Left hindlimb (tissue), 1 donor: ENCODE results near the gene GDAP1L1.
"Not testable (repeated sequence)": the region's sequence is repeated elsewhere in the genome, so short reads cannot be mapped to it uniquely, and the experiment has no call there.

ENCODE experiments used
- DNase-seq: peaks from one replicate; pipeline ENCODE4 v3.0.0-alpha.2; 2018

The GDAP1L1 gene

DNA sequence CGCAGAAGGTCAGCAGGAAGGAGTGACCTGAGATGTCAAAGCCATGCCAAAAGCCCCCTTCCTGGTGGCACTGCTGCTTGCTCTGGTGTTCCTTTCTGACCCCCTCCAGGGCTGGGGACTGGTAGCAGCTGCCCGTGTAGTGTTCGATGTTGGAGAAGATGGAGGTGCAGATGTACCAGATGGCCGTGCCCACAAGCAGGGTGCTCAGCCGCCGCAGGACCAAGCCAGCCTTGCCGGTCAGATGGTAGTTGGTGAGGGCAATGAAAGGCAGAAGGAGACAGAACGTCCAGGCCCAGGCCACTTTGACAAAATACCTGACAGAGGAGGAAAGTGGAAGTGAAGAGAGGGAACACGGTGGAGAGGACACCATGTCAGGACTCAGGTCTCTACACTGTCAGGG, 59.8 kb downstream of the GDAP1L1 start:
- no peak for DNase-seq

DNA sequence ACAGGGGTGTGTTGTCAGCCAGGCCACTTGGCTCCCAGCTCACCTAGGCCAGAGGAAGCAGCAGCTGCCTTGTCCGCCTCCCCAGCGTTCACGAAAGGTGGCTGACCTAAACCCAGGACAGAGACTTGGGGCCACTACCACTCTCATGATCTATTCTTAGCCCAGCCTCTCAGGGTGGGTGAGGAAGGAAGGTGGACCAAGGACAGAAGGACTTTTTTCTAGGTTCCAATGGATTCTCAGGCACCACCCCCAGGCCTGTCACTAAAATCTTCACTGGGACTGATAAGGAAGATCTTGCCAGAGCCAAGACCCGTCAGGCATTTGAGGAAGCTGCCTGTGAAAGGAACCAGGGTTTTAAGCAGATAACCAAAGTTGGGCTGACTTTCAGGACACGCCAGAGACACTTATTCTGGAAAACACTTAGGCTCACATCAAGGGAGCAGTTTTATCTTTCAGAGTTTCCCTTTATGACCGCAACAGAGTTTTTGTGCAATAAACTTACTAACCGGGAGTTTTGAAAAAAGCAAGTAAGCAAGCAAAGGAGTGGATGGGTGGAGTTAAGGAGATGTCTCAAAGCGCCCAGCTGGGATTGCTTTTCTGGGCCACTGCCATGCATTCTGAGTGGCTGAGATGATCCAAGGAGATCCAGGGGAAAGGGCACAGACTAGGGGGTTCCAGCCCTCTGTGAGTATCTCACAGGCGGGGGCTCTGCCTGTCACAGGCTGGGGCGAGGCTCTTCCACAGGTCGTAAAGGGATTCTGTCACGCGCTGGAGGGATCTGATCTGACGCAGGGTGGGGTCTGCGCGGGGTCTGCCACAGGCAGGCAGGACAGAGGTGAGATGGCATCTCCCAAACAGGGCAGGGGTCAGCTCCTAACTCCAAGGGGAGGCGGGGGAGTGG, 62.9 kb downstream of the GDAP1L1 start:
- DNase-seq, result no peak

DNA sequence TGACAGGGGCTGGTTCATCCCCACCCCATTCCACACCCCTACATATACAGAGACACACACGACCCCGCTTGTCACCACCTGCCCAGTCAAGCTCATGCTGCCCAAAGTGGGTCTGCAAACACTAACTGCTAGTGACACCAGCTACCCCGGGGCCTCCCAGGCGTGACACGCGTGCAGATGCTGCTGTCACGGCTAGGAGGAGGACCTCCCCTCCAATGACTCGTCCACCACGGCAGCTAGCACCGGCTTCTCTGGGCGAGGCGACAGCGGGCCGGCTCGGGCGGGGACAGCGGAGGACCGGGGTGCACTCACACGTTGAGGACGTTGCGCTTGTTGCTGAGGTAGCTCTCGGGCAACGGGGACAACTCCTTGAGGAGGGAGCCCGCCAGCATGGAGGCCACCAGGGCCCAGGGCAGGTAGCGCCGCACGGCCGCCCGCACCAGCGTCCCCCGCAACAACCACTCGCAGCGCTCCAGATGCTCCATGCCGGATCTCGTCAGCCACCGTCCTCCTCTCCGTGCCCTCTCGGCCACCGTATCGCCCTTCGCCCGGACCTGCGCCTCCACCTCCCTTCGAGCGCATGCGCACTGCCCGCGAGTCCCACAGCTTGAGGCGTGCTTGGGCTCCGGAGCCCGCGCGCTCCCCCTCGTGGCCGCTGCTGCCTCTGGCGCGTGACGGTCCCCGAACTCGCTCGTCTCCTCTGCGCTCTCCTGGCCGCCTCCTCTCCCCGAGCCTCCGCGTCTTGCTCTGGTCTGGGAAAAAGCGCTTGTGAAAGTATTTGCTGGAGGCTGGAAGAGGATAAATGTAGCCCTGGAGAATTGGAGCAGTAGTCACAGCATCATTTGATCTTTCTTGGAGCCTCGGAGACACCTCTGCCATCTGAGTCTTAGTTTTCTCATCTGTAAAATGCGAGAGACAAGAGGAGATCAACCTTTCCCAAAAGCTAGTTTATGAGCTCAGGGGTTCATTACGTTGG, 63.8 kb downstream of the GDAP1L1 start, which contains the start of gene FITM2:
FITM2 (minus strand) TSS at position 539 of the 976 bp plus-strand sequence; CDS start at position 485, 54 bp downstream.
- peak; percentile 97 for DNase-seq

DNA sequence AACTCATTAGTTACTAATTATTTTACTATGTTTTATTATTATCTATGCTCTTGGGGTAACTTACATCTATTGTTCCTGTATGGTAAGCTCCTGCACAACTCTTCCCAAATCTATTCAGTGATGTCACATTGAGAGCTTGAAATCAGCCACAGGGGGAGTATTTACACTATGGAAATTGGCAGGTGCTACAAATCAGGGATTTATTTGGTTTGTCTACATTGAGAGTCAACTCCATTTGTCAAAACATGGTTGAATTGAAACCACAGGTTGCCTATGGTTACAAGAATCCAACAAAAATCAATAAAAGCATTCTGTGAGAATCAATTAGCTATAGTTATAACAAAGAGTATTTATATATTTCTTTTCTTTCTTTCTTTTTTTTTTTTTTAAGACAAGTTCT, 67.8 kb downstream of the GDAP1L1 start:
- no peak for DNase-seq

DNA sequence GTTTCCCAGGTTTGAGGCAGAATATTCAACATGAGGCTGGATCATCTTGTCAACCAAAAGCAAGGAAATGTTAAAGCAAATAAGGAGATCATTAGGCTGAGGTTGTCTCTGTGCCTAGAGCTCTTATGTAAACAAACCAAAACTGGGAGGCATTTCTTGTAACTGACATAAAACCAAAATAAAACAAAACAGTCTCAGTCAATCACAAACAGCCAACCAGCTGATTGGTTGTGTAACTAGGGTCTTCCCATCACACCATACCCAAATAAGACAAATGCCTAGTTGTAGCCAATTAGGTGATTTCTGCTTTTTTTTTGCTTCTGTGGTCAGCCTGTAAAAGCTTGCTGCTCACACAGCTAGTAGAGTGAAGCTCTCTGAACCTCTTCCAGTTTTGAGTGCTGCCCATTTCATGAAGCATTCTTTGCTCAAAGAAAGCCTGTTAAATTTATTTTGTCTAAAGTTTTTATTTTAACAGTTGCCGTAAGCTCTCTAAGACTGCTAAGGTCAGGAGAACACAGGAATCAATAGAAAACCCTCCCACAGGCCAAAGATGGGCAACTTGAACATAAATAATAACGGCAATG, 72.8 kb downstream of the GDAP1L1 start:
- no peak for DNase-seq

DNA sequence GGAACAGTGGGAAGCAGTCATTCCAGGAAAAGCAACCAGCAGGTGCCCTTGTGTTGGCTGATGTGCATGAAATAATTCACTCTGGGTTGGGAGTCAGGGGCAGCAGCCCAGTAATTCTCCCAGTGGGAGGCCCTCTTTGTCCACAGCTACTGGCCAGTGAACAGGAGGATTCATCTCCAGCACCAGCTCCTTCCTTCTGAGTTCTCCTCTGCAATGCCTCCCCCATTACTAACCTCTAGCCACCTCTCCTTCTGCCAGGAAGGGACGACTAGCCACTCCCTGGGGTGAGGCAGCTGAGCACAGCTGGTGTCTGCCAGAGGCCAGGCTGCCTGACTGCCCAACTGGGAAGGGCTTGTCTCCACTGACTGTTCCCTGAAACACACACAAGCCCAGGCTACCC, 77.2 kb downstream of the GDAP1L1 start:
- DNase-seq, result no peak

DNA sequence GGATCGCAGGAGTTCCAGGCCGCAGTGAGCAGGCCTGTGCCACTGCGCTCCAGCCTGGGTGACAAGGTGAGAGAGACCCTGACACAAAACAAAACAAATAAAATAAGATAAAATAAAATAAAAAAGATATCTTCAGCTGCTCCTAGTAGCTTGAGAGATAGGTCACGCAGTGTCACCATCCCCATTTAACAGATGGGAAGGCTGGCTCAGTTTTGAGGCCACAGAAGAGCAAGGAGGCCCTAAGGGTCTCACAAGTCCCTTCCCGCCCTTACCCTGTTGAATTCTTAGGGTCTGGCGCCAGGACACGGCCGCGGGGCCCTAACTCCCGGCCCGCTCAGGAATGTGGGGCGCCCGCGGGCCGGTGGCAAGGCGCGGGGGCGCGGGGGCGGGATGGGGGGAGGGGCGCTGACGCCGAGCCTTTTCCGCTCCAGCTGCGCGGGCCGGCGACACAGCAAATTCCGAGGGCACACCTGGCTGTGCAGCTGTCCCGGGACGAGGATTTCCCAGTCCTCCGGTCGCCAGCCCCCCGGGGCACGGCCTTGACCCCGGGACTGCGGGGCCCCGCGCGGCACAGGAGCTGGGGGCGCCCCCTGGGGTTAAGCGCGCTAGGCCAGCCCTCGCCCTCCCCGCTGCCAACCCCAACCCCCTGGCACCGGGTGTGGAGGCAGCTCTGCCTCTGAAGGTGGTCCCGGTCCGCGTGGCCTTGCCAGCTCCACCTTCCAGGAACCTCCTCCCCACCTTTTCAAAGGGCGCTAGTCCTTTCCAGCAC, 79.5 kb downstream of the GDAP1L1 start:
- DNase-seq, result no peak

DNA sequence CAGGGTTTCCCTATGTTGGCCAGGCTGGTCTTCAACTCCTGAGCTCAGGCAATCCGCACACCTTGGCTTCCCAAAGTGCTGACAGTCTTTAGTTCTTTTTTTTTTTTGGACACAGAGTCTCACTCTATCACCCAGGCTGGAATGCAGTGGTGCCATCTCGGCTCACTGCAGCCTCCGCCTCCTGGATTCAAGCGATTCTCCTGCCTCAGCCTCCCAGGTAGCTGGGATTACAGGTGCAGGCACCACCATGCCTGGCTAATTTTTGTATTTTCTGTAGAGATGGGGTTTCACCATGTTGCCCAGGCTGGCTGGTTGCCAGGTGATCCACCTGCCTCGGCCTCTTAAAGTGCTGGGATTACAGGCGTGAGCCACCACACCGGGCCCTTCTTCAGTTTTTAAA, 80.6 kb downstream of the GDAP1L1 start:
- not testable (repeated sequence) for DNase-seq

DNA sequence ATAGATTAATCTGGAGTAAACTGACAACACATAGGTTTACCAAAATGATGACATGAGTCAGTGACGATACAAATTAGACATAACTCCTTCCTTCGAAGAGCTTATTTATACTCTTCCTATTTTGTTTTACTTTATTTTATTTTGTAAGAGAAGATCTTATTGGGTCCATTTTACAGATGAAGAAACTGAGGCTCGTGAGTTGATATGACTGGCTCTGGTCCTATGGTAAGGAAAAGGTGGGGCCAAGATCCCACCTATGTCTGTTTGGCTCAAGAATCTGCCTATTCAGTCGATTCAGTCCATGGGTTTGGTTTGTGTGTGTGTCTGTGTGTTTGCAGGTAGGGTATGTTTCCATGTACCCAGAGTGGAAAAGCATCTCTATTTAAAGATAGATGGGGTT, 81.3 kb downstream of the GDAP1L1 start:
- no peak for DNase-seq
